ENCODE measurements around the gene MLC1. TPM values are rescaled to one million over a fixed set of nuclear protein-coding genes. Genes with fewer than 3 reads are reported as not detected.

The MLC1 gene
- total and polyA plus RNA-seq, 10 of the 15 experiments (the other 5 are each of a cell fraction or from before 2014, with no cell fraction given) = 0.03 to 0.15 (median 0.07) TPM; not detected in 7

DNA sequence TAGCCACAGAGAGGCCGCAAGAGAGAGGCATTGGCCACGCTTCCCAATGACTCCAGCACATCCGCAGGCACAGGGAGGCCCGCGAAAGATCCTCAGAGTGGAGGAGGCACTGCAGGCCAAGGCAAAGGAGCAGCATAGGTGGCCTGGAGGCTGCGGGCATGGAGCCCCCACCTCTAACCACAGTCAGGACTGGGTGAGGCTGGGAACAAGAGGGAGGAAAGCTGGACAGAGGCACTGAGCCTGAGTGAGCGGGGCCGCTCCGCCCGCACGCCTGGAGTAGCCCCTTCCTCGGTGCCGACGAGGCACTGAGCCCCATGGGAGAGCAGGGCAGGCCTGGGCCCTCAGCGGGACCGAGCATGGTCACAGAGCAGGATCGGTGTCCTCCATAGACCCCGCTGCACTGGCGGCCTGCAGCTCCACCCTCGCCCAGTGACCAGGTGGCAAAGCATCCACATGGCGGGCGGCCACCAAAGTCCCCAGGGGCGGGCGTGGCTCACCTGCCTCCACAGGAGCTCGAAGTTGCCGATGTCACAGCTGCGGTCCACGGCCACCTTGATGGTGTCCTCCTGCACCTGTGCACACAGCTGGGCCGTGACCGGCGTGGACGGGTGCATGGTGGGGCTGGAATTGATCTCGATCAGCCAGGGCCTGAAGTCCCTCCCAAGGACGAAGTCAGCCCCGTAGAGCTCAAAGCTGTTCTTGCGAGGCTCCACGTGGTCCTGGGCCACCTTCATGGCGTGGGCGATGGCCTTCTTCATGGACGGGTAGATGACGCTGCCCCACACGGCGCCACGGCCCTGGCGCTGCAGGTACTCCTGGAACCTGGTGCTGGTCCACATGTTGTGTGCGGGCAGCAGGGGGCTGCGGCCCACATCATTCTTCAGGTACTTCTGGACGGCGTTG is 53.8 kb downstream of the MLC1 start (continued):
- TF ChIP-seq, protein P1, sequence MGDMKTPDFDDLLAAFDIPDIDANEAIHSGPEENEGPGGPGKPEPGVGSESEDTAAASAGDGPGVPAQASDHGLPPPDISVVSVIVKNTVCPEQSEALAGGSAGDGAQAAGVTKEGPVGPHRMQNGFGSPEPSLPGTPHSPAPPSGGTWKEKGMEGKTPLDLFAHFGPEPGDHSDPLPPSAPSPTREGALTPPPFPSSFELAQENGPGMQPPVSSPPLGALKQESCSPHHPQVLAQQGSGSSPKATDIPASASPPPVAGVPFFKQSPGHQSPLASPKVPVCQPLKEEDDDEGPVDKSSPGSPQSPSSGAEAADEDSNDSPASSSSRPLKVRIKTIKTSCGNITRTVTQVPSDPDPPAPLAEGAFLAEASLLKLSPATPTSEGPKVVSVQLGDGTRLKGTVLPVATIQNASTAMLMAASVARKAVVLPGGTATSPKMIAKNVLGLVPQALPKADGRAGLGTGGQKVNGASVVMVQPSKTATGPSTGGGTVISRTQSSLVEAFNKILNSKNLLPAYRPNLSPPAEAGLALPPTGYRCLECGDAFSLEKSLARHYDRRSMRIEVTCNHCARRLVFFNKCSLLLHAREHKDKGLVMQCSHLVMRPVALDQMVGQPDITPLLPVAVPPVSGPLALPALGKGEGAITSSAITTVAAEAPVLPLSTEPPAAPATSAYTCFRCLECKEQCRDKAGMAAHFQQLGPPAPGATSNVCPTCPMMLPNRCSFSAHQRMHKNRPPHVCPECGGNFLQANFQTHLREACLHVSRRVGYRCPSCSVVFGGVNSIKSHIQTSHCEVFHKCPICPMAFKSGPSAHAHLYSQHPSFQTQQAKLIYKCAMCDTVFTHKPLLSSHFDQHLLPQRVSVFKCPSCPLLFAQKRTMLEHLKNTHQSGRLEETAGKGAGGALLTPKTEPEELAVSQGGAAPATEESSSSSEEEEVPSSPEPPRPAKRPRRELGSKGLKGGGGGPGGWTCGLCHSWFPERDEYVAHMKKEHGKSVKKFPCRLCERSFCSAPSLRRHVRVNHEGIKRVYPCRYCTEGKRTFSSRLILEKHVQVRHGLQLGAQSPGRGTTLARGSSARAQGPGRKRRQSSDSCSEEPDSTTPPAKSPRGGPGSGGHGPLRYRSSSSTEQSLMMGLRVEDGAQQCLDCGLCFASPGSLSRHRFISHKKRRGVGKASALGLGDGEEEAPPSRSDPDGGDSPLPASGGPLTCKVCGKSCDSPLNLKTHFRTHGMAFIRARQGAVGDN (IDR thresholded peaks at IDR 0.05) = no peak
- TF ChIP-seq, protein P2, sequence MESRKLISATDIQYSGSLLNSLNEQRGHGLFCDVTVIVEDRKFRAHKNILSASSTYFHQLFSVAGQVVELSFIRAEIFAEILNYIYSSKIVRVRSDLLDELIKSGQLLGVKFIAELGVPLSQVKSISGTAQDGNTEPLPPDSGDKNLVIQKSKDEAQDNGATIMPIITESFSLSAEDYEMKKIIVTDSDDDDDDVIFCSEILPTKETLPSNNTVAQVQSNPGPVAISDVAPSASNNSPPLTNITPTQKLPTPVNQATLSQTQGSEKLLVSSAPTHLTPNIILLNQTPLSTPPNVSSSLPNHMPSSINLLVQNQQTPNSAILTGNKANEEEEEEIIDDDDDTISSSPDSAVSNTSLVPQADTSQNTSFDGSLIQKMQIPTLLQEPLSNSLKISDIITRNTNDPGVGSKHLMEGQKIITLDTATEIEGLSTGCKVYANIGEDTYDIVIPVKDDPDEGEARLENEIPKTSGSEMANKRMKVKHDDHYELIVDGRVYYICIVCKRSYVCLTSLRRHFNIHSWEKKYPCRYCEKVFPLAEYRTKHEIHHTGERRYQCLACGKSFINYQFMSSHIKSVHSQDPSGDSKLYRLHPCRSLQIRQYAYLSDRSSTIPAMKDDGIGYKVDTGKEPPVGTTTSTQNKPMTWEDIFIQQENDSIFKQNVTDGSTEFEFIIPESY (IDR thresholded peaks at IDR 0.05) = no peak
- TF ChIP-seq IKZF2 (IDR thresholded peaks at IDR 0.05) (no peak), ASH2L (IDR thresholded peaks at IDR 0.05; ENCODE audit: borderline replicate concordance, low read depth) (no peak), HDGF (IDR thresholded peaks at IDR 0.05) (no peak), CEBPB (IDR thresholded peaks at IDR 0.05; ENCODE audit: borderline replicate concordance in 1 of 2, low read depth in 2 of 2, low read length in 2 of 2) (no peak)
- TF ChIP-seq, protein P3, sequence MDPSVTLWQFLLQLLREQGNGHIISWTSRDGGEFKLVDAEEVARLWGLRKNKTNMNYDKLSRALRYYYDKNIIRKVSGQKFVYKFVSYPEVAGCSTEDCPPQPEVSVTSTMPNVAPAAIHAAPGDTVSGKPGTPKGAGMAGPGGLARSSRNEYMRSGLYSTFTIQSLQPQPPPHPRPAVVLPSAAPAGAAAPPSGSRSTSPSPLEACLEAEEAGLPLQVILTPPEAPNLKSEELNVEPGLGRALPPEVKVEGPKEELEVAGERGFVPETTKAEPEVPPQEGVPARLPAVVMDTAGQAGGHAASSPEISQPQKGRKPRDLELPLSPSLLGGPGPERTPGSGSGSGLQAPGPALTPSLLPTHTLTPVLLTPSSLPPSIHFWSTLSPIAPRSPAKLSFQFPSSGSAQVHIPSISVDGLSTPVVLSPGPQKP (IDR thresholded peaks at IDR 0.05; ENCODE audit: low read depth, low read length) = no peak
- TF ChIP-seq, protein P4, sequence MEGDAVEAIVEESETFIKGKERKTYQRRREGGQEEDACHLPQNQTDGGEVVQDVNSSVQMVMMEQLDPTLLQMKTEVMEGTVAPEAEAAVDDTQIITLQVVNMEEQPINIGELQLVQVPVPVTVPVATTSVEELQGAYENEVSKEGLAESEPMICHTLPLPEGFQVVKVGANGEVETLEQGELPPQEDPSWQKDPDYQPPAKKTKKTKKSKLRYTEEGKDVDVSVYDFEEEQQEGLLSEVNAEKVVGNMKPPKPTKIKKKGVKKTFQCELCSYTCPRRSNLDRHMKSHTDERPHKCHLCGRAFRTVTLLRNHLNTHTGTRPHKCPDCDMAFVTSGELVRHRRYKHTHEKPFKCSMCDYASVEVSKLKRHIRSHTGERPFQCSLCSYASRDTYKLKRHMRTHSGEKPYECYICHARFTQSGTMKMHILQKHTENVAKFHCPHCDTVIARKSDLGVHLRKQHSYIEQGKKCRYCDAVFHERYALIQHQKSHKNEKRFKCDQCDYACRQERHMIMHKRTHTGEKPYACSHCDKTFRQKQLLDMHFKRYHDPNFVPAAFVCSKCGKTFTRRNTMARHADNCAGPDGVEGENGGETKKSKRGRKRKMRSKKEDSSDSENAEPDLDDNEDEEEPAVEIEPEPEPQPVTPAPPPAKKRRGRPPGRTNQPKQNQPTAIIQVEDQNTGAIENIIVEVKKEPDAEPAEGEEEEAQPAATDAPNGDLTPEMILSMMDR (IDR thresholded peaks at IDR 0.05 in 2 of 3, conservative IDR thresholded peaks at IDR 0.05 in 1 of 3; ENCODE audit: control insufficient read depth in 2 of 3, extremely low read depth in 1 of 3, insufficient read depth in 1 of 3, low read depth in 3 of 3, low read length in 3 of 3) = no peak

Data from GM12878 (cell line).